Sciatic nerve (tissue), 2 donors: ENCODE results near the gene SLC14A1. TPM values are rescaled to one million over a fixed set of nuclear protein-coding genes. Genes with fewer than 3 reads are reported as not detected.
A peak's percentile ranks its signal among the peaks of the same experiment; 100 is the strongest.
"Not testable (repeated sequence)": the region's sequence is repeated elsewhere in the genome, so short reads cannot be mapped to it uniquely, and the experiment has no call there.

Source experiments
- ATAC-seq: fragments of 200-7000 bp; cut with Tn5 transposase; one replicate; pipeline ENCODE4 v1.9.1; 2020; ENCODE audit warnings: mild to moderate bottlenecking, moderate library complexity
- DNase-seq: peaks from one replicate; pipeline ENCODE4 v3.0.0-alpha.2; 2020; ENCODE audit warnings: low spot score
- intact Hi-C: fragments of 100-400 bp; cut with DNase I; formaldehyde crosslinking; loops from one replicate; pipeline ENCODE4 v1.14.2; 2022
- total RNA-seq: library from RNA; stranded (reverse); fragmentation: NEBNext Ultra II Directional; extraction: Animal tissue kit (Norgen Biotek cat#: 25700); gene quantifications from one replicate; pipeline ENCODE4 v1.2.1, GENCODE V29; 2021
- donor health status: DM: no; HTN: no; CAD: no.
- donor health status: DM: no; HTN: no; CAD: no.

SLC14A1 gene
- total RNA-seq, 1 donor from 2014 or later = 5.5 TPM

- no peak for DNase-seq
- intact Hi-C loops = no loop called here
- no peak for ATAC-seq
These were observed 26.1 kb downstream of the SLC14A1 start for GRCh38 chr18:45749918-45750689.

- no peak for ATAC-seq
- DNase-seq = no peak
- intact Hi-C loops = no loop called here
These were observed 27.8 kb downstream of the SLC14A1 start for GRCh38 chr18:45751766-45752165.

- DNase-seq (no peak), ATAC-seq (no peak)
- intact Hi-C loops = no loop called here
These were observed 28.7 kb downstream of the SLC14A1 start for GRCh38 chr18:45752681-45753080.

DNA sequence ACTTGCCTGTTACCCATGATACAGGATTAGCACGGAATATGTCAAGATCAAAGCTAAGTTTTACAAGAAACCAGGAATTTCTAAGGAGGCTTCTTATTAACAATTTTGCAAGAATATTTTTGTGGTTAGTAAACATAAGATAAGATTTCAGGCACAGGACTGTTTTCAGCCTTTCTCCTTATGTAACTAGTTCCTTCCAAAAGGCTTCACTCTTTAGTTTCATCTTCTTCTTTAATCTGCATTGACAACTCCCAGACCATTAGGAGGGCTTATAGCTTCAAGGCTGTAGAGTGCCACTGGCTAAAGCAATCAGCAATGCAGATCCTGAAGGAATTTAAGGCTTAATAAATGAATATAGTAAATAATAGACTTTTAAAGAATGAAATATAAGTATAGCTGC lies 29.3 kb downstream of the SLC14A1 start:
- ATAC-seq (no peak), DNase-seq (no peak)
- intact Hi-C loops = no loop called here

- DNase-seq = peak; percentile 60
- peak; percentile 73 for ATAC-seq
- intact Hi-C loops = no loop called here
These were observed 32.0 kb downstream of the SLC14A1 start for GRCh38 chr18:45755934-45756333.

DNA sequence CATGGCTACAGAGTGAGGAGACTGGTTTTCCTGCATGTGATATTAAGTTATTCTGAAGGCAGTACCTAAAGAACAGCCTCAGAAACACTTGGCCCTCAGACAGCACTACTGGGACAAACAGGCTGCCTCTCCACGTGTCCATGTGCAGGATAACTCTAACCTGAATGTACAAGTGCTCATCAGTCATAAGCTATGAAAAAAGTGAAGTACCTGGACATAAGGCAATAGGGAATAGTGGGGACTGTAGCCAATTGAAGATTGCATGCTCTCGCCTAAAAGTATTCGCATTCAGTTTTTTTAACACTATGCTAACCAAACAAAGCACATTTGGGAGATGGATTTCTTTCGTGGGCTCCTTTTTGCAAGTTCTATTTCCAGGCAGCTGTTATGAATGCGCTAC lies 33.0 kb downstream of the SLC14A1 start:
- ATAC-seq (no peak), DNase-seq (no peak)
- intact Hi-C loops = no loop called here

- DNase-seq, intact Hi-C loops, ATAC-seq: not testable (repeated sequence)
These were observed 33.7 kb downstream of the SLC14A1 start for GRCh38 chr18:45757644-45758043.

- DNase-seq = no peak
- intact Hi-C loops = no loop called here
- no peak for ATAC-seq
These were observed 36.6 kb downstream of the SLC14A1 start for GRCh38 chr18:45760462-45761036.

DNA sequence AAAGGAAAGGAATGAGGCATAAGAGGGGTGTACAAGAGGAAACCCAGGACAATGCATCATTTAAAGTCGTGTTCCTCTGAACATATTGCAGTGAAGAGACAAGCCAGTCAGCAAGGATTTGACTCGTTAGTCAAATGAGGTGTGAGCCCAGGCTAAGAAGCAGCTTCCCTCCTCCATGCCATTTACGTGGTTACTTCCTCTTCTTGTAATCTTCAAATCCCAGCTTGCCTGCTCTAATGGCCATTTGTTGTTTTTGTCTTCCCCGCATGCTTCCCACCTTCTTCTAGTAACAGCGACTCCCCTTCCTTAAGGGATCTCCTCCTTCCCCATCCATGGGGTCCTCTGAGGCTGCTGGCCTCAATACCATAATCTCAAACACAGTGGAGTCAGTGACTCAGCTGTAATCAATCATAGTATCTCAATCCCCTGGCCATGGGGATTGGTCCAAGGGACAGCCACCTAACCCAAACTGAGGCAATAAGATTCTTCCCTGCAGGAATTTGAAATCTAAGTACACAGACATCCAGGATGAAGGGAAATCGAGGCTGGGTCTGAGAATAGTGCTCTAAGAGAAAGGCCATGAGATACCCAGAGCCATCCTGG lies 37.6 kb downstream of the SLC14A1 start:
- intact Hi-C loops = no loop called here
- no peak for DNase-seq
- ATAC-seq = no peak

DNA sequence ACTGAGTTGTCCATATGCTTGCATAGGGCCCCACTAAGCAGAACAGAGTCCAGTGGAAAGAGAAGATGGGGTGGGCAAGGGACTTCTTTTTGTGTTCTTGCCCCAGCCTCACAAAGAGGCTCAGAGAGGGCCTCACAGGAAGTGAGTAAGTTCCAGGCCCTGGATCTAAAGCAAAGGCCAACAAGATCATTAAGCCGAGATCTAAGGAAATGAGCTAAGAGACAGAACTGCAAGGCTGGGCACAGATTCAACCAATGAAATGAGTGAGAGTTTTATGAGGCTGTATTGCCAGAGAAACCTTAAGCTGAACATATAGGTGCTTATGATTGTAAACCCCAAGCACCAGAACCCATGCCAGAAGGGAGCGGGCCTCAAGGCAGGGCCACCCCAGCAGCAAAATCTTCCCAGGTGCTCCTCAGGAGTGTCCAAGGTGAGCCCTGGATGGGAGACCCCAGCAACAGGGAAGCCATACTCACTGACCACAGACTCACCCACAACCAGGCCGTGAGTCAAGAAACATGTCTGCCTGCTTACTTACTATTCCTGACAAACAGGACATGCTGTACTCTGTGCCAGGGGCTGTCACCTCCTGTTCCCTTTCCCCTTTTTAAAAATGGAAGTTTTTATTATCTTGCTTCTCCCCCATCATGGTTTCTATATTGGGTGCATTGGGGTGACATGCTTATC lies 40.2 kb downstream of the SLC14A1 start:
- no peak for DNase-seq

GRCh38 chr18:45765796-45766195 lies 41.8 kb downstream of the SLC14A1 start:
- DNase-seq = no peak
- no peak for ATAC-seq
- intact Hi-C loops = loop anchor here (5.0 kb wide), 1 partner anchor 1793 kb away; no protein-coding TSS in a partner anchor

More for the DNA sequence above, 40.2 kb downstream of the SLC14A1 start:
- no peak for ATAC-seq
- intact Hi-C loops = no loop called here

DNA sequence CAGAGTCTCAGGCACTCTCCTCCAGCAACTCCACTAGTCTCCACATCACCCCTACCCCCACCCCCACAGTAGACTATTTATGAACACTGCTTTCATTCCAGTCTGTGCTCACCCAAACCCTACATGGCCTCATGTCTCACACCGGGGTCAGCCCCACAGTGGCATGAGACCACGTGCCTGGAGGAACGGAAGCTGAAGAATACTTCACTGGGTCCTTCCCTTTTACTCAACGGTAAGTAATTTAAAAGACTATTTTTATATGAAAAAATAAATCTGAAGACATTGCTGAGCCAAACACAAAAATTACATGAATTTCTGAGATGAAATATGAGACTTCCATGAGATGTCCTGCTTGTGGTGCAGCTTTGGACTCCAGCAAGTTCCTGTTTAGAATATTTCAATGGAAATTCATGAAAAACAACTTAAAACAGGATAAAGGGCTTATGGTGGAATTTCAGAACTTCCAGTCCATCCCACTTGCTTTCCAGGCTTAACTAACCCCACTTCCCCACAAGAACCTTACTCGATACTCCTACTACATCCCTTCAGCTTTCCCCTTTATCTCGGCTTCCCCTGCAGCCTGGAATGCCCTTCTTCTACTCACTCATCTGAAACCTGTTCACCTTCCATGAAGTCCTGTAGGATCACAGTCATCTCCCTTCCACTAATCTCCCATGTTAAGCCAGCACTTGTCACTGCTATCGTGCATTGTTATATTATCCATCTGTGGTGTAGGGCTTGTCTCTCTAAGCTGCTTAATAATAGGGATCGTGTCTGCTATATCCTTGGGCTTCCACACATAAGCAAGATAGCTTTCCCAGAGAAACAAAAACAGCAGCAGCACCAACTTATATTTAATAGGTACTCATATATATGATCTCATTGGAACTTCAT lies 47.9 kb downstream of the SLC14A1 start:
- ATAC-seq (no peak), DNase-seq (no peak)
- intact Hi-C loops = no loop called here

DNA sequence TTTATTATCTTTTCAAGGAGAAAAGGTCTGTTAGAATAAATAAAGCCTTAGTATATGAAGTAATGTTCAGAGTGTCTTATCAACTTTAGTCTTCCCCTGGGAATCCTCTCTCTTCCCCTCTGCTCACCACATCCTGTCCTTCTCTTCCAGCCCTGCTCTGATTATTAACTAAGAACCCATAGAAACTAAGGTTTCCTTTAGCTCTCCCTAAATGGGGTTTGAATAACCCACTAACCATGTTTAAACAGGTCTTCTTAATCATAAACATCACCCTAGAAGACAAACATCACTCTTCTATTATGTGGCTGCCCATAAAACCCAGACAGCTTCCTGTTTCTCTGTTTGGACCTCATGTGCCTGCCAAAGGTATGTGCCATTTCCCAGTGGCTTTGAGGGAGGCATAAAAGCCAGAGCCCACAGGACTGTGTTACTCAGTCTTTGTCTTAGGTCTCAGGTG lies 50.1 kb downstream of the SLC14A1 start:
- intact Hi-C loops = no loop called here
- ATAC-seq (no peak), DNase-seq (no peak)

DNA sequence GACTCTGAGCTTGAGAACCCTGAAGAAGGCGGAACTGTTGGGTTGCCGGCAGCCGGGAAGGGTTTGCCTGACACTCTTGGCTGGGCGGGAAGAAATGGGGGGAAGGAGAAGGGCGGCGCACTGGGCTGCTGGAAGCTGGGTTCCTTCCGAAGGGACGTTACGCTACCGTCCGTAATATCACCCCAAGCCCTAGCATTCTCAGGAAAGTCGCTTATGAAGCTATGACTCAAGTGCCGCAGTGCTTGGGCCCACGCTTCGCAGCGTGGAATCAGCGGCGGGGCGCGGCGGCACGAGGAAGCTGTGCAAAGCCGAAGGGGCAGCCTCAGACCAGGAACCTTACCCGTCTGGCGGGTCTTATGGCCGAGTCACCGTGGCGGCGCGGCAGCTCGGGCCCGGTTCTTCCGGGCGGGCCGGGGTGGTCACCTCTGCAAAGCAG lies 51.3 kb downstream of the SLC14A1 start:
- ATAC-seq = peak; percentile 95
- peak; percentile 84 for DNase-seq
- intact Hi-C loops = no loop called here

GRCh38 chr18:45775743-45776142 lies 51.8 kb downstream of the SLC14A1 start:
- ATAC-seq = peak; percentile 51
- no peak for DNase-seq
- intact Hi-C loops = no loop called here

GRCh38 chr18:45777393-45777792 lies 53.4 kb downstream of the SLC14A1 start:
- DNase-seq (no peak), ATAC-seq (no peak)
- intact Hi-C loops = no loop called here

GRCh38 chr18:45780568-45780967 lies 56.6 kb downstream of the SLC14A1 start:
- ATAC-seq (no peak), DNase-seq (no peak)
- intact Hi-C loops = no loop called here

DNA sequence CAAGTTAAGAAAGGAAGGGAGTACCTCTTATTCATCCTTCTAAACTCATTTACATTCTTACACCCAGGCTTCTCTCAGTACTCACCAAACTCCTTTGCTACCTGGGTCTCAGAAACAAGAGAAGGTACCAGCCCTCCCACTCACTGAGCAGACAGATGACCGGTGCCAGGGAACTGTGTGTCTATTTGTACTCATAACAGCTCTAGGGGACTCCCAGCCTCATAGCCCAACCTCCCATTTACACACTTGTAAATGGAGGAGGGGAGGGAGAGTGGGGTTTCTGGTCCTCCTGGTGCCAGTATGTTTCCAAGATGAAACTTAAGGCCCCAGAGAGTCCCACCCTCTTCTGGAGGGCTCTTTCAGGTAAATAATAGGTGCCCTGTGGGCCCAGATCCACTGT lies 58.7 kb downstream of the SLC14A1 start:
- ATAC-seq (no peak), DNase-seq (no peak)
- intact Hi-C loops = no loop called here
